Measurements from ENCODE around the gene TFB1M. TPM values are rescaled to one million over a fixed set of nuclear protein-coding genes. Genes with fewer than 3 reads are reported as not detected.
"Not testable (repeated sequence)": the region's sequence is repeated elsewhere in the genome, so short reads cannot be mapped to it uniquely, and the experiment has no call there.

The TFB1M gene
- total RNA-seq, 2 donors from 2014 or later: 6.6 to 11.0 TPM

DNA sequence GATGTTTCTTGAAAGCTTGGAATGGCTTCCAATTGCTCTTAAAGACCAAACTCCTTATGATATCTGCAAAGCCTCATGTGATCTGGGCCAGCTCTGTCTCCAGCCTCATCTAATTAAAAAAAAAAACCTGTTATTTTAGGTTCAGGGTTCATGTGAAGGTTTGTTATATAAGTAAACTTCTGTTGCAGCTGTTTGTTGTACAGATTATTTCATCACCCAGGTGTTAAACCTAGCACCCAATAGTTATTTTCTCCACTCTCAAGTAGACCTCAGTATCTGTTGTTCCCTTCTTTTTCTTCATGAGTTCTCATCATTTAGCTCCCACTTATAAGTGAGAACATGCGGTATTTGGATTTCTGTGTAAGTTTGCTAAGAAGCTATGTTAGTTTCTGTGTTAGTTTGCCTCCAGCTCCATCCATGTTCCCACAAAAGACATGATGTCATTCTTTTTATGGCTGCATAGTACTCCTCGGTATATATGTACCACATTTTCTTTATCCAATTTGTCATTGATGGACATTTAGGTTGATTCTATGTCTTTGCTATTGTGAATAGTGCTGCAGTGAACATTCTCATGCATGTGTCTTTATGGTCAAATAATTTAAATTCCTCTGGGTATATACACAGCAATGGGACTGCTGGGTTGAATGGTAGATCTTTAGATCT, 30.2 kb upstream of the TFB1M start:
- no peak for TF ChIP-seq CTCF (IDR thresholded peaks at IDR 0.05)
- H3K27me3 ChIP-seq (replicated peaks; ENCODE audit: insufficient read depth): no peaks in the 10 kb centered on the region
- H3K36me3 ChIP-seq: no peaks in the 10 kb centered on the region
- ATAC-seq (ENCODE audit: insufficient number of reproducible peaks, low FRiP score, low read depth) (no peak), DNase-seq (ENCODE audit: low spot score) (no peak)
- H3K4me1 ChIP-seq (ENCODE audit: control insufficient read depth in 1 of 2, low read depth in 2 of 2): no peaks in the 10 kb centered on the region
- no peak overlapping the region for H3K27ac ChIP-seq
- no peak overlapping the region for H3K4me3 ChIP-seq
- peaks cover 9% of the 10 kb centered on the region for H3K9me3 ChIP-seq

- ATAC-seq (ENCODE audit: insufficient number of reproducible peaks, low FRiP score, low read depth) (peak; percentile 20), DNase-seq (ENCODE audit: low spot score) (no peak)
- H3K9me3 ChIP-seq: peaks cover 5% of the 10 kb centered on the region
- H3K27me3 ChIP-seq (replicated peaks; ENCODE audit: insufficient read depth): no peaks in the 10 kb centered on the region
- no peaks in the 10 kb centered on the region for H3K4me1 ChIP-seq (ENCODE audit: control insufficient read depth in 1 of 2, low read depth in 2 of 2)
- no peaks in the 10 kb centered on the region for H3K36me3 ChIP-seq
- TF ChIP-seq CTCF (IDR thresholded peaks at IDR 0.05): no peak
- no peak overlapping the region for H3K4me3 ChIP-seq
- H3K27ac ChIP-seq: no peak overlapping the region
Observed at GRCh38 chr6:155341130-155341828, 27.0 kb upstream of the TFB1M start.

- Histone ChIP-seq H3K4me3 (no peak overlapping the region), H3K27ac (no peak overlapping the region), H3K36me3 (no peaks in the 10 kb centered on the region), H3K4me1 (ENCODE audit: control insufficient read depth in 1 of 2, low read depth in 2 of 2) (no peaks in the 10 kb centered on the region), H3K9me3 (peaks cover 3% of the 10 kb centered on the region), H3K27me3 (replicated peaks; ENCODE audit: insufficient read depth) (no peaks in the 10 kb centered on the region)
- no peak for DNase-seq (ENCODE audit: low spot score)
- no peak for TF ChIP-seq CTCF (IDR thresholded peaks at IDR 0.05)
- no peak for ATAC-seq (ENCODE audit: insufficient number of reproducible peaks, low FRiP score, low read depth)
Observed at GRCh38 chr6:155340464-155341129, 26.3 kb upstream of the TFB1M start.

DNA sequence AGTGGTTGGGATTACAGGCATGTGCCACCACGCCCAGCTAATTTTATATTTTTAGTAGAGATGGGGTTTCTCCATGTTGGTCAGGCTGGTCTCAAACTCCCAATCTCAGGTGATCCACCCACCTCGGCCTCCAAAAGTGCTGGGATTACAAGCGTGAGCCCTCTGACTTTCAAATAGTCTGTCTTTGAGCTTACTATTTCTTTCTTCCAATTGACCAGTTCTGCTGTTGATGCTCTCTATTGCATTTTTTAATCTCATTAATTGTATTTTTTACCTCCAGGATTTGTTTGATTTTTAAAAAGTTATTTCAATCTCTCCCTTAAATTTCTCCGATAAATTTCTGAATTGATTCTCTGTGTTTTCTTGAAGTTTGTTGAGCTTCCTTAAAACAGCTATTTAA, 25.6 kb upstream of the TFB1M start:
- not testable (repeated sequence) for H3K4me1 ChIP-seq (ENCODE audit: control insufficient read depth in 1 of 2, low read depth in 2 of 2); H3K36me3 ChIP-seq; H3K4me3 ChIP-seq; ATAC-seq (ENCODE audit: insufficient number of reproducible peaks, low FRiP score, low read depth); H3K27me3 ChIP-seq (replicated peaks; ENCODE audit: insufficient read depth); H3K27ac ChIP-seq; H3K9me3 ChIP-seq; DNase-seq (ENCODE audit: low spot score)

GRCh38 chr6:155338237-155338636, 24.0 kb upstream of the TFB1M start:
- not testable (repeated sequence) for H3K27ac ChIP-seq; H3K4me1 ChIP-seq (ENCODE audit: control insufficient read depth in 1 of 2, low read depth in 2 of 2); H3K9me3 ChIP-seq; DNase-seq (ENCODE audit: low spot score); H3K4me3 ChIP-seq; H3K36me3 ChIP-seq; H3K27me3 ChIP-seq (replicated peaks; ENCODE audit: insufficient read depth); ATAC-seq (ENCODE audit: insufficient number of reproducible peaks, low FRiP score, low read depth)

DNA sequence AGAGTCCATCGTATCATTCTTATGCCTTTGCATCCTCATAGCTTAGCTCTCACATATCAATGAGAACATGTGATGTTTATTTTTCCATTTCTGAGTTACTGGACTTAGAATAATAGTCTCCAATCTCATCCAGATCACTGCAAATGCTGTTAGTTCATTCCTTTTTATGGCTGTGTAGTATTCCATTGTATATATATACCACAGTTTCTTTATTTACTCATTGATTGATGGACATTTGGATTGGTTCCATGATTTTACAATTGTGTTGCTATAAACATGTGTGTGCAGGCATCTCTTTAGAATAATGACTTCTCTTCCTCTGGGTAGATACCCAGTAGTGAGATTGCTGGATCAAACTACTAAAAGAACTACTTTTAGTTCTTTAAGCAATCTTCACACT, 21.0 kb upstream of the TFB1M start:
- no peak for TF ChIP-seq CTCF (IDR thresholded peaks at IDR 0.05)
- Histone ChIP-seq H3K27ac (no peak overlapping the region), H3K4me1 (ENCODE audit: control insufficient read depth in 1 of 2, low read depth in 2 of 2) (no peaks in the 10 kb centered on the region), H3K36me3 (no peaks in the 10 kb centered on the region), H3K9me3 (no peaks in the 10 kb centered on the region), H3K4me3 (no peak overlapping the region), H3K27me3 (replicated peaks; ENCODE audit: insufficient read depth) (no peaks in the 10 kb centered on the region)
- ATAC-seq (ENCODE audit: insufficient number of reproducible peaks, low FRiP score, low read depth): no peak
- DNase-seq (ENCODE audit: low spot score): no peak

GRCh38 chr6:155334073-155334472, 19.8 kb upstream of the TFB1M start:
- H3K4me3 ChIP-seq; H3K36me3 ChIP-seq; DNase-seq (ENCODE audit: low spot score); H3K9me3 ChIP-seq; ATAC-seq (ENCODE audit: insufficient number of reproducible peaks, low FRiP score, low read depth); H3K27ac ChIP-seq; H3K4me1 ChIP-seq (ENCODE audit: control insufficient read depth in 1 of 2, low read depth in 2 of 2); H3K27me3 ChIP-seq (replicated peaks; ENCODE audit: insufficient read depth): not testable (repeated sequence)
